GM18951 (cell line): ENCODE measurements around the gene MLXIP.
"Not testable (repeated sequence)": the region's sequence is repeated elsewhere in the genome, so short reads cannot be mapped to it uniquely, and the experiment has no call there.

Source experiments
- POLR2A ChIP-seq: IDR thresholded peaks from 4 replicates; pipeline ENCODE4 v1.6.1; 2011; ENCODE audit warnings: mild to moderate bottlenecking; ENCODE audit not compliant: insufficient read length, insufficient read depth; ENCODE audit errors: extremely low read depth
- in situ Hi-C: fragments of 300-500 bp; cut with MboI; formaldehyde crosslinking; loops from one replicate; pipeline ENCODE4 v1.12.0; 2022; ENCODE audit warnings: low sequenced_read_pairs, mixed read lengths, inconsistent platforms; ENCODE audit not compliant: unreplicated experiment

Gene MLXIP

DNA sequence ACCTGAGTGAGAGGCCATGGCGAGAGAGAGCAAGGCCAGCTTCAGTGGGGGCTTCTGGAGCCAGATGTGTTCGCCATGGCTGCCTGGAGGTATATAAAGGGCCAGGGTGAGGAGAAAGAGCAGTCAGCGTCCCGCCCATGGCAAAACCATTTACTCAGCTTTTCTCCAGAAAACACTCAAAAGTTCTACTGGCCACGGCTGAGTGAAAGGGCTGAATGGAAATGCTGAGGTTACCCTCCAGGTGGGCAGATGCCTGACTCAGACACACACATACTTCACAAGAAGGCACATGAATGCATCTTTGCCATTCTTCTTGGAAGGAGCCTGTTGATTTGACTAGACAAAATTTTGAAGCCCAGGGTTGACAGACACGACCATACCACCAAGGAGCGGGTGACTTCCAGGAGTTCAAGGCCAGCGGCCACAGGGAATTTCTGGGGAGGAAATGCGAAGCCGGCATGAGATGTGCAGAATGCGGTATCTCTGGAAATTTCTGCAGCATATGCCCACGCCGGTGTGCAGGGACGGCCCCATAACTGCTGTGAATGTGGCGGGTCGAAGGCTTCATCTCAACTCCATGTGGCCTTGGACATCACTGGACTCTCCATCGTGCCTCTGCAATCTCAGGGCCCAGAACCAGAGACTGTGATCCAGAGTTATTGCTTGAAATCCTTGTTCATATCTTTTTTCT, 95.7 kb downstream of the MLXIP start, which contains the start of gene IL31:
IL31 (minus strand) TSS at position 67 of the 691 bp plus-strand sequence; CDS start at position 18, 49 bp downstream.
- TF ChIP-seq POLR2A: no peak
- in situ Hi-C loops: no loop called here

DNA sequence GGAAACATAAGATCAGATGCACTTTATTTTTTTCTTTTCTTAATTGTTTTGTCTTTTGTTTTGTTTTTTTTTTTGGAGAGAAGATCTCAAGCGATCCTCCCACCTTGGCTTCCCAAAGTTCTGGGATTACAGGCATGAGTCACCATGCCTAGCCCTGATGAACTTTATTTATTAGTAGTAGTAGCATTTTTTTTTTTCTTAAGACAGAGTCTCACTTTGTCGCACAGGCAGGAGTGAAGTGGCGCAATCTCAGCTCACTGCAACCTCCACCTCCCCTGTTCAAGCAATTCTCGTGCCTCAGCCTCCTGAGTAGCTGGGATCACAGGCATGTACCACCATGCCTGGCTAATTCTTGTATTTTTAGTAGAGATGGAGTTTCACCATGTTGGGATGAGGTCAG, 97.9 kb downstream of the MLXIP start:
- in situ Hi-C loops: not testable (repeated sequence)

DNA sequence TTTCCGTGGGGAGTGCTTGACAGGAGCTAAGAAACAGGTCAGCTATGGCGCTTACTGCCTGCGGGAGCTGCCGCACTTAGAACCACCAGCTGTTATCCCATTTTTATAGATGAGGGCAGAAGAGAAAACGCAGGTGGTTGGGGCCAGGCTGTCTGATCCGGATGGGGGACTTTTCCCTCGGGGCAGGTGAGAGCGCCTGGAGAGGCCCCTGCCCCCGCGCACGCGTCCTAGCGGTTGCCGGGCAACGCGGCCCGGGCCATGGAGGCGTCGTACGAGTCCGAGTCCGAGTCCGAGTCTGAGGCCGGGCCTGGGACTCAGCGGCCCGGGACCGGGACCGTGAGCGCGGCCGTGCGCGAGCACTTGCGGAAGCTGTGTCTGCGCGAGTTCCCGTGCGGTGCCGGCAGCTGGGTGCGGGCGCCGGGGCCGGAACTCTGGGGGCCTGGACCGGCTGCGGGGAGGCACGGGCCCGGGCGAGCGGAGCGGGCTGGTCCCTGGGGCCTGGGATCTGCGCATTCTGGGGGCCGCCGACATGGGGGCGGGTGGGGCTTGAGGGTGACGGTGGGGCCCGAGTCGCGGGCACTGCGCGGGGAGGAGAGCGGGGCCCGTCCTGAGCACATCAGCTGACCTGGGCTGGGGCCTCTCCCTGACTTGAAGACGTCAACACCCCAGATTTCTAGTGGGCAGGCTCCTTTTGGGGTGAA, 104.5 kb downstream of the MLXIP start, which contains the start of gene LRRC43:
LRRC43 (plus strand) TSS at position 237 of the 701 bp plus-strand sequence; CDS start at position 259, 22 bp downstream.
- no peak for TF ChIP-seq POLR2A
- in situ Hi-C loops: no loop called here

DNA sequence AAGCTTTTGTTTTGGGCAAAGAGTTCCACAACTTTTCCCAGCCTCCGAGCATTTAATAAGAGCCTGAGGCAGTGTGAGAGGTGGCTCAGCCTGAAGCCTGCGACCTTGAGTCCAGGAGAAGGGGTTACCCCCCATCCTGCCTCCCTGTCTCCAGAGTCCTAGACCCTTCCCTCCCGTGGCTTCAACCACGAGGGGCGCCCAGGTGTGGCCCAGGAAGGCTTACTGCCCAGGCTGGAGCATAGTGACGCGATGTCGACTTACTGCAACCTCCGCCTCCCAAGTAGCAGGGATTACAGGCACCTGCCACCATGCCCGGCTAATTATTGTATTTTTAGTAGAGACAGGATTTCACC, 105.0 kb downstream of the MLXIP start:
- no peak for TF ChIP-seq POLR2A
- in situ Hi-C loops: no loop called here

DNA sequence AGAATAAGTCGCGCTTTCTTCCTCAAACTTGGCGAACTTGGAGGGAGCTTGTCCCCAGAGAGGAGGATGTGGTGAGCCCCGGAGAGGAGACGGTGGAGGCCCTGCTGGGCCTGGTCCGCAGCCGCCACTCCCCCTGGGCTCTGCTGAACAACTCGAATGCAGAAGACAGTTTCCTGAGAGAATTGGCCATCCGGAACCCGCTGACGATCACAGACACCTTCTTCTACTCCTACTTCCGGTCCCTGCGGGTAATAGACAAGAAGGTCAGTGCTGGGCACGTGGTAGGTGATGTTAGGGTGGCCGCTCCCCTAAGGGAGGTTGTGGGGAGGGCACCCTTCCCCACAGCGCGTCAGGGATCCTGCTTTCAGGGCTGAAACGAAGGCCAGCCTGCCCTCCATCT, 106.0 kb downstream of the MLXIP start:
- TF ChIP-seq POLR2A: no peak
- in situ Hi-C loops: no loop called here

DNA sequence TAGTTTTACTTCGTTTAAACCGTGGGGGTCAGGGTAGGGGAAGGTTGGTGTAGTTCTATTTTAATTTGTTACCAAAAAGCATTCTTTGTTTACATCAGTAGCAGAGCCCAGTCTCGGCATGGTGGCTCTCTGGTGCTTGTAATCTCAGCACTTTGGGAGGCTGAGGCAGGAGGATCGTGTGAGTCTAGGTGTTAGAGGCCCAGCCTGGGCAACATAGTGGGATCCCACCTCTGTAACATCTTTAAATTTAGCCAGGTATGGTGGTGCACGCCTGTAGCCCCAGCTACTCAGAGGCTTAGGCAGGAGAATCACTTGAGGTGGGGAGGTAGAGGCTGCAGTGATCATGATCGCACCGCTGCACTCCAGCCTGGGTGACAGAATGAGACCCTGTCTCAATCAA, 106.5 kb downstream of the MLXIP start:
- TF ChIP-seq POLR2A: no peak
- in situ Hi-C loops: no loop called here

DNA sequence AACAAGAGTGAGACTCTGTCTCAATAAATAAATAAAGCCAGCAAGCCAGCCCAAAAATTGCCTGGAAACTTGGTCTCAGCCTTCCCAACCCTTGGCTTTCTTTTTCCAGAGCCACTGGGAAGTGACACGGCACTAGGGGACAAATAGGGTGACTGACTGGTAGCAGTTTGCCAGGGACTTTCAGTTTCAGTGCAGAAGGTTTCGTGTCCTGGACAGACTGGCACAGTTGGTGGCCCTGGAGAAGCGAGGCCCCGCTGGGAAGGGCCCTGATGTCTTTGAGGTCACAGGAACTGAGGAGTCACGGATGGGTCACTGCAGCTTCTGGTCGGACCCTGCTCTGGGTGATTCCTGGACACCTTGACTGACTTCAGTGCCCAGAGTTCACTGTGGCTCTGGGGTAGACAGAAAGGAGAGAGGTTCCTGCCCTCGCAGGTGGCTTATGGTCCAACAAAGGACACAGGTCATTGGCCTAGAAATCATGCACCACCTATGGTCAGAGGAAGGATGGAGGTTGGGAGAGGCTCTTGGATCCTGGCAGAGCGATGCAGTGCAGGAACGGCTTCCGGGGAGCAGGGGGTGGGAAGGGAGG, 107.0 kb downstream of the MLXIP start:
- TF ChIP-seq POLR2A: no peak
- in situ Hi-C loops: no loop called here

DNA sequence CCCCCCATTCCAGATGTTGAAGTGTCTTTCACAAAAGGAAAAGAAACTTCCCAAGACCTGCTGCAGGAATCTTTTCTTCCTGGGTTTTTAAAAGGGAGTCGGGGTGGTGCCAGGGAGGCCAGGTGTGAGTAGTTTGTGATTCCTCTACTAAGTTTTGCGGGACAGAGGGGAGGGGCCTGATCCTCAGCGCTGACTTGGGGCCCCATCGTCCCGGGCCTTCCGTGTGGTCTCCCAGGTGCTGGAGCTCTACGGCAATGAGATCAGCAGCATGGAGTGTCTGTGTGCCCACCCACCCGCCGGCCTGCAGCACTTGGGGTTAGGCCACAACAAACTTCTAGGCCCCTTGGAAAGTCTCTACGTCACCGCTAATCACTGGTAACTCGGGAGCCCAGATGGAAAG, 108.9 kb downstream of the MLXIP start:
- TF ChIP-seq POLR2A: no peak
- in situ Hi-C loops: no loop called here

DNA sequence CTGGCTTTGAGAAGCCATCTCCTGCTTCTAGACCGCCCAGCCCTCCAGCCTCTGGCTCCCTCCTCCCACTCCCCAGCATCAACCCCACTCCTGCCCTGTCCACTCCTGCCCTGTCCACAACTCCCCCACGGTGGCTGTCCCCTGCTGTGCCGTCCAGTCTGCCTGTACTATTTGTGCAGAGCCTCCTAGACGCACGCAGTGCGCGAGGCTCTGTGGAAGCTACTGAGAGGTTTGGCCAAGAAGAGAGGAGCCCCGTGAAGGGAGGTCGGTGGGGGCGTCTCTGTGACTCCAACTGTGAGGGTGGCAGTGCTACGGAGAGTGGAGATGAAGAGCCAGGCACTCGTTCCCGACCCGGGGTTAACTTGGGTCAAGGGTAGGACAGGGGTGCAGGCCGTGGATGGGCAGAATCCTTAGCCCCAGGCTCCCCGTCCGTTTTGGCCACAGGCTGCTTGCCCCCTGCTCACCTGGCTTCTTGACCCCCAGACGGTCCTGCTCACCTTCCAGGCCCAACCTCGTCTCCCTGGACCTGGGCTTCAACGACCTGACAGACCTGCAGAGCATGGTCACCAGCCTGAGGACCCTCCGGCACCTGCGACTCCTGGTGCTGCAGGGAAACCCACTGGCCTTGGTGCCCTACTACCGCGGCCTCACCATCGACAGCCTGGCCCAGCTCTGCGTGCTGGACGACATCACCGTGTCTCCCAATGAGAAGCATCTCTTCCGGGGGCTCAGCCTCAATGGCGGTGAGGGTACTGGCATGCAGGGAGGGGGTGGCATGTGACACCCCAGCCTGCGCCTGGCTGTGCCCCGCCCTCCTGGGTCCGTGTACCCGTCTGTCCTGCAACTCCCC, 111.3 kb downstream of the MLXIP start:
- TF ChIP-seq POLR2A: no peak
- in situ Hi-C loops: no loop called here

DNA sequence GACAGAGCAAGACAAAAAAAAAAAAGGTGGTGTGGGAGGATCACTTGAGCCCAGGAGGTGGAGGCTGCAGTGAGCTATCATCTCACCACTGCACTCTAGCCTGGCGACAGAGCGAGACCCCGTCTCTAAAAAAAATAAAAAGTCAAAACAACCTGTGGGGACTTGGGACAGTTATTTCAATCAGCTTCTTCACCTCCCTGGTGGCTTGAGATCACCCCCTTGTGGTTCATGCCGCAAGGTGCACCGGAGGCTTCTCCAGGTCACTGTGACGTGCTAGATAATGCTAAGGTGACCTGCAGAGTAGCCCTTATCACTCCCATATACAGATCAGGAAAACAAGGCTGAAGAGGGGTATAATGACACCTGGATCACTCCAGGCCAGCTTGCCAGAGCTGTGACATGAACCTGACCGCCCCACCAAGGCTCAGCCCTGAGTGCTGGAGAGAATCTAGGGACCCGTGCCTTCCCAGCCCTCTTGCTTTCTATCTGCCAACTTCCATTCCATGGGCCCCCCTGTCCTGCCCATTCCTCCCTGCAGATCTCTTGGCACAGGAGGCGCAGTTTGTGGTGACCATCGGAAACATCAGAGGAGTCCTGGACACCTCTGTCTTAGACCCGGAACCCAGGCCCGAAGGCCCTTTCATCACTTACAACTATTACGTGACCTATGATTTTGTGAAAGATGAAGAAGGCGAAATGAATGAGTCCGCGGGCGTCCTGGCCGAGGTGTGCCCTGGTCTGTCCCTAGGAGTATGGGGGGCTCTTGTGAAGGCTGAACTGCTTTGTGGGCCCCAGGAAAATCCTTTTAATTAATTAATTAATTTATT, 112.5 kb downstream of the MLXIP start:
- TF ChIP-seq POLR2A: no peak
- in situ Hi-C loops: no loop called here

DNA sequence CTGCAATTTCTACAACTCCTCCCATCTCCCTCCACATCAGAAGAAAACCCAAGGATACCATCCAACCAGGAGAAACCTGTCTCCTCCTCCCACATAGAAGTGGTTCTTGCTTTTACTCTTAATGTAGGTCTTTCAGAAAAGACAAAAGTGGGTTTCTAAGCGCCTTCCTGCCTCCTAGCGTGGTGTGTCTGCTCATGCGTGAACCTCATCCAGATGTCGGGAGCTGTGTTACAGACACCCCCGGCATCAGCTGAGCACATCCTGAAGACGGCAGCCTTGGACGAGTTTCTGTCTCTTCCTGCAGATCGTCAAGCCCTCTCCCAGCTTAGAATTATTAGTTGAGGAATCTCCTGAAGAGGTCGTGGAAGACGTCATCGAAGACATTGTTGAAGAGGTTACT, 113.9 kb downstream of the MLXIP start:
- in situ Hi-C loops: no loop called here
- TF ChIP-seq POLR2A: no peak

DNA sequence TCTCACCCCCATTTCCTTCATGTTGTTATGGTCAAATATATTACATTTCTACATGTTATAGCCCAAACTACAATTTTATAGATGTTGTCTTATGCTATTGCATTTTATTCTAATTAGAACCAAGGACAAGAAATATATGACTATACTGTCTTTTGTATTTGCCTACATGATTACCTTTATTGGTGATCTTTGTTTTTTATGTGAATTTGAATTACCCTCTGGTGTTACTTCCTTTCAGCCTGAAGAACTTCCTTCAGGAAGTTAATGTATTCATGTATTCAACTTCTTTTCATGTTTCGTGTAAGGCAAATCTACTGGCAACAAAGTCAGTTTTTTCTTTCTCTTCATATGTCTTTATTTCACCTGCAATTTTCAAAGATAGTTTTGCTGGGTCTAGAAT, 116.2 kb downstream of the MLXIP start:
- no peak for TF ChIP-seq POLR2A
- in situ Hi-C loops: no loop called here
